ENCODE measurements around the gene MBD3L4.
"Not testable (repeated sequence)": the region's sequence is repeated elsewhere in the genome, so short reads cannot be mapped to it uniquely, and the experiment has no call there.

The MBD3L4 gene

GRCh38 chr19:7040079-7040478 is at the start of gene MBD3L4:
Gene MBD3L4 (minus strand): TSS chr19:7040179. CDS start chr19:7040144, 35 bp downstream.
- not testable (repeated sequence) for DNase-seq

GRCh38 chr19:7088999-7089398 is 49.0 kb upstream of the MBD3L4 start:
- DNase-seq = no peak

GRCh38 chr19:7083076-7083956 is 43.3 kb upstream of the MBD3L4 start:
- DNase-seq = no peak

- no peak for DNase-seq
These were observed 38.0 kb upstream of the MBD3L4 start for GRCh38 chr19:7078008-7078407.

GRCh38 chr19:7076151-7076550 is 36.2 kb upstream of the MBD3L4 start:
- no peak for DNase-seq

GRCh38 chr19:7074705-7075282 is 34.8 kb upstream of the MBD3L4 start:
- no peak for DNase-seq

GRCh38 chr19:7072541-7072940 is 32.6 kb upstream of the MBD3L4 start:
- DNase-seq = no peak

GRCh38 chr19:7069904-7070226 is 29.9 kb upstream of the MBD3L4 start:
- no peak for DNase-seq

GRCh38 chr19:7069042-7069903 is 29.3 kb upstream of the MBD3L4 start, which contains the start of gene ZNF557:
Gene ZNF557 (plus strand): TSS chr19:7069703. CDS start chr19:7075075, 5,372 bp downstream.
- peak; percentile 100 for DNase-seq

GRCh38 chr19:7068599-7068998 is 28.6 kb upstream of the MBD3L4 start:
- no peak for DNase-seq

GRCh38 chr19:7067716-7068115 is 27.7 kb upstream of the MBD3L4 start:
- no peak for DNase-seq

- not testable (repeated sequence) for DNase-seq
These were observed 27.1 kb upstream of the MBD3L4 start for GRCh38 chr19:7067122-7067521.

GRCh38 chr19:7063764-7064418 is 23.9 kb upstream of the MBD3L4 start:
- DNase-seq = no peak

GRCh38 chr19:7063339-7063738 is 23.4 kb upstream of the MBD3L4 start:
- DNase-seq = no peak

- not testable (repeated sequence) for DNase-seq
These were observed 20.0 kb upstream of the MBD3L4 start for GRCh38 chr19:7059977-7060376.

- not testable (repeated sequence) for DNase-seq
These were observed 18.6 kb upstream of the MBD3L4 start, which contains the start of gene MBD3L3 for GRCh38 chr19:7058576-7058975. Gene MBD3L3 (minus strand): TSS chr19:7058676. CDS start chr19:7058605, 71 bp downstream.

- DNase-seq = not testable (repeated sequence)
These were observed 16.4 kb upstream of the MBD3L4 start for GRCh38 chr19:7056371-7056770.

- DNase-seq = not testable (repeated sequence)
These were observed 15.7 kb upstream of the MBD3L4 start for GRCh38 chr19:7055679-7056078.

GRCh38 chr19:7054635-7055368 is 14.8 kb upstream of the MBD3L4 start:
- not testable (repeated sequence) for DNase-seq

GRCh38 chr19:7052896-7053295 is 12.9 kb upstream of the MBD3L4 start:
- DNase-seq = not testable (repeated sequence)

GRCh38 chr19:7051421-7051820 is 11.4 kb upstream of the MBD3L4 start:
- not testable (repeated sequence) for DNase-seq

GRCh38 chr19:7049021-7049420 is 9.0 kb upstream of the MBD3L4 start, which contains the start of gene MBD3L2:
Gene MBD3L2 (plus strand): TSS chr19:7049321. CDS start chr19:7049374, 53 bp downstream.
- DNase-seq = not testable (repeated sequence)
